ENCODE results near the gene MBP. TPM values are rescaled to one million over a fixed set of nuclear protein-coding genes. Genes with fewer than 3 reads are reported as not detected.

The MBP gene
- total and polyA plus RNA-seq, 2 donors from 2014 or later: 15.1 to 61.2 TPM

- intact Hi-C loops (cut with DNase I): no loop called here
- FAIRE-seq (no peak), DNase-seq (peak in 1 of 5 donors; percentile 90)
- H3K9me3 ChIP-seq (ENCODE audit: control insufficient read depth in 2 of 3, insufficient read depth in 1 of 3, low read length in 3 of 3): no peaks in the 10 kb centered on the region
- peaks cover 4 to 13% (median 8%) of the 10 kb centered on the region in 3 donors for H3K36me3 ChIP-seq (ENCODE audit: control insufficient read depth in 2 of 3, insufficient read depth in 3 of 3, low read length in 3 of 3)
- no peak for TF ChIP-seq CTCF (IDR thresholded peaks at IDR 0.05; ENCODE audit: borderline replicate concordance, extremely low read depth, insufficient read depth)
- H3K27ac ChIP-seq (ENCODE audit: low read depth in 2 of 2, low read length in 2 of 2): no peak overlapping the region
- H3K9ac ChIP-seq (ENCODE audit: low read length in 3 of 3): no peak overlapping the region
- no peaks in the 10 kb centered on the region for H3K27me3 ChIP-seq (ENCODE audit: control insufficient read depth, insufficient read depth, low read length)
- peaks cover 0 to 13% (median 9%) of the 10 kb centered on the region in 3 donors for H3K4me1 ChIP-seq (ENCODE audit: control insufficient read depth in 2 of 3, insufficient read depth in 2 of 3, low read depth in 1 of 3, low read length in 3 of 3)
- H3K4me3 ChIP-seq (ENCODE audit: low read length in 3 of 3): no peak overlapping the region
These were observed 176.9 kb downstream of the MBP start for GRCh38 chr18:76955524-76956170.

GRCh38 chr18:76953583-76954233 is 178.9 kb downstream of the MBP start:
- H3K4me1 ChIP-seq (ENCODE audit: control insufficient read depth in 2 of 3, insufficient read depth in 2 of 3, low read depth in 1 of 3, low read length in 3 of 3): peaks cover 0 to 9% (median 8%) of the 10 kb centered on the region in 3 donors
- no peak for FAIRE-seq
- DNase-seq: peak in 3 of 5 donors; percentile 44 to 90 (median 70)

GRCh38 chr18:76953156-76953555 is 179.4 kb downstream of the MBP start:
- no peak for TF ChIP-seq CTCF (IDR thresholded peaks at IDR 0.05; ENCODE audit: borderline replicate concordance, extremely low read depth, insufficient read depth)
- FAIRE-seq (no peak), DNase-seq (peak in 2 of 5 donors; percentile 42 to 55)
- intact Hi-C loops (cut with DNase I): no loop called here
- Histone ChIP-seq H3K4me3 (ENCODE audit: low read length in 3 of 3) (no peak overlapping the region), H3K4me1 (ENCODE audit: control insufficient read depth in 2 of 3, insufficient read depth in 2 of 3, low read depth in 1 of 3, low read length in 3 of 3) (peaks cover 0 to 9% (median 4%) of the 10 kb centered on the region in 3 donors), H3K27me3 (ENCODE audit: control insufficient read depth, insufficient read depth, low read length) (no peaks in the 10 kb centered on the region), H3K27ac (ENCODE audit: low read depth in 2 of 2, low read length in 2 of 2) (peak overlapping the region; percentile 7 to 48), H3K36me3 (ENCODE audit: control insufficient read depth in 2 of 3, insufficient read depth in 3 of 3, low read length in 3 of 3) (peaks cover 4 to 11% (median 5%) of the 10 kb centered on the region in 3 donors), H3K9ac (ENCODE audit: low read length in 3 of 3) (peak overlapping the region in 1 of 3 donors; percentile 20), H3K9me3 (ENCODE audit: control insufficient read depth in 2 of 3, insufficient read depth in 1 of 3, low read length in 3 of 3) (no peaks in the 10 kb centered on the region)

More at GRCh38 chr18:76953583-76954233, 178.9 kb downstream of the MBP start:
- Histone ChIP-seq H3K9ac (ENCODE audit: low read length in 3 of 3) (peak overlapping the region in 1 of 3 donors; percentile 20), H3K27me3 (ENCODE audit: control insufficient read depth, insufficient read depth, low read length) (no peaks in the 10 kb centered on the region), H3K4me3 (ENCODE audit: low read length in 3 of 3) (no peak overlapping the region), H3K9me3 (ENCODE audit: control insufficient read depth in 2 of 3, insufficient read depth in 1 of 3, low read length in 3 of 3) (no peaks in the 10 kb centered on the region), H3K36me3 (ENCODE audit: control insufficient read depth in 2 of 3, insufficient read depth in 3 of 3, low read length in 3 of 3) (peaks cover 0 to 9% (median 5%) of the 10 kb centered on the region in 3 donors), H3K27ac (ENCODE audit: low read depth in 2 of 2, low read length in 2 of 2) (peak overlapping the region; percentile 7 to 48)
- intact Hi-C loops (cut with DNase I): no loop called here
- TF ChIP-seq CTCF (IDR thresholded peaks at IDR 0.05; ENCODE audit: borderline replicate concordance, extremely low read depth, insufficient read depth): no peak
